Measurements from ENCODE around the gene NRTN.

The NRTN gene

DNA sequence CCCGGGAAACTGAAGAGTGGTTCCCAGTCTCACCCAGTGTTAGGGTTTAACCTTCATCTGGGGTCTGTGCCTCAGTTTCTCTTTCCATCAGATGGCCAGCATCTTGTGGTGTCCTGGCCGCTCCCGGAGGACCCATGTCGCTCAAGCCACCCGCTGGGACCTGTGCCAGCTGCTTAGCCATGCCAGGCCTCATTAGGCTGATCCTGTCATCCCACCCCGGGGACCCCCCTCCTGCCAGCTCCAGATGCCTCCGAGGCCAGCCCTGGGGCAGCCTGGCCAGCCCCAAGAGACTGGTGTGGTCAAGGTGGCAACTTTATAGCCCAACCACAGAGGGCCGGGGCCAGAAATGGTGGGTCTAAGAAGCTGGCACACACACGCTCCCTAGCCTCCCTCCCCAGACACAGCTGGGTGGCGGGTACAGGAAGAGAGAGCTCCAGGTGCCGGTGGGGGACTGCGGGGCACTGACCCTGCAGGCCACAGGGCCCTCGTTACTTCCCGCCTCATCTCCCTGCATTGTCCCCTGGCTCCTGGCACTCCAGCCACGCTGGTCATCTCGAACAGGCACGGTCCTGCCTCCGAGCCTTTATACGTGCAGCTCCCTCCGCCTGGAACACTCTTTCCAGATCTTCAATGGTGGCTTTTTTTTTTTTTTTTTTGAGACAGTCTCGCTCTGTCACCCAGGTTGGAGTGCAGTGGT lies 3.4 kb downstream of the NRTN start:
- H3K27ac ChIP-seq (replicated peaks) = no peak overlapping the region
- DNase-seq (ENCODE audit: low read depth in 1 of 2, low spot score in 1 of 2) = no peak
- H3K4me3 ChIP-seq (replicated peaks; ENCODE audit: insufficient read depth, low read length) = no peak overlapping the region
- TF ChIP-seq GABPA (IDR thresholded peaks at IDR 0.05; ENCODE audit: low read depth) (no peak), POLR2AphosphoS5 (IDR thresholded peaks at IDR 0.05; ENCODE audit: low read depth) (no peak), SPI1 (IDR thresholded peaks at IDR 0.05; ENCODE audit: borderline replicate concordance, low read depth) (no peak)
- peaks cover 22% of the 10 kb centered on the region for H3K27me3 ChIP-seq (ENCODE audit: insufficient read depth, poor library complexity, severe bottlenecking)

DNA sequence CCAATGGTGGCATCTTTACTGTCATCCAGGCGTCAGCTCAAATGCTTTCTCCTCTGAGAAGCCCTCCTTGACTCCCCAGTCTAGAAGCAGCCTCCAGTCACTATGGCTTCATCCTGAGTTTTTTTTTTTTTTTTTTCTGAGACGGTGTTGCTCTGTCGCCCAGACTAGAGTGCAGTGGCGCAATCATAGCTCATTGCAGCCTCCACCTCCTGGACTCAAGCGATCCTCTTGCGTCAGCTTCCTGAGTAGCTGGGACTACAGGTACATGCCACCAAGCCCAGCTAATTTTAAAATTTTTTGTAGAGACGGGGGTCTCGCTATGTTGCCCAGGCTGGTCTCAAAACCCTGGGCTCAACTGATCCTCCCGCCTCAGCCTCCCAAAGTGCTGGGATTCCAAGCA lies 4.2 kb downstream of the NRTN start:
- TF ChIP-seq GABPA (IDR thresholded peaks at IDR 0.05; ENCODE audit: low read depth) (no peak), SPI1 (IDR thresholded peaks at IDR 0.05; ENCODE audit: borderline replicate concordance, low read depth) (no peak), REST (IDR thresholded peaks at IDR 0.05; ENCODE audit: insufficient replicate concordance, low read depth) (no peak), POLR2AphosphoS5 (IDR thresholded peaks at IDR 0.05; ENCODE audit: low read depth) (no peak)
- TF ChIP-seq, protein P1, sequence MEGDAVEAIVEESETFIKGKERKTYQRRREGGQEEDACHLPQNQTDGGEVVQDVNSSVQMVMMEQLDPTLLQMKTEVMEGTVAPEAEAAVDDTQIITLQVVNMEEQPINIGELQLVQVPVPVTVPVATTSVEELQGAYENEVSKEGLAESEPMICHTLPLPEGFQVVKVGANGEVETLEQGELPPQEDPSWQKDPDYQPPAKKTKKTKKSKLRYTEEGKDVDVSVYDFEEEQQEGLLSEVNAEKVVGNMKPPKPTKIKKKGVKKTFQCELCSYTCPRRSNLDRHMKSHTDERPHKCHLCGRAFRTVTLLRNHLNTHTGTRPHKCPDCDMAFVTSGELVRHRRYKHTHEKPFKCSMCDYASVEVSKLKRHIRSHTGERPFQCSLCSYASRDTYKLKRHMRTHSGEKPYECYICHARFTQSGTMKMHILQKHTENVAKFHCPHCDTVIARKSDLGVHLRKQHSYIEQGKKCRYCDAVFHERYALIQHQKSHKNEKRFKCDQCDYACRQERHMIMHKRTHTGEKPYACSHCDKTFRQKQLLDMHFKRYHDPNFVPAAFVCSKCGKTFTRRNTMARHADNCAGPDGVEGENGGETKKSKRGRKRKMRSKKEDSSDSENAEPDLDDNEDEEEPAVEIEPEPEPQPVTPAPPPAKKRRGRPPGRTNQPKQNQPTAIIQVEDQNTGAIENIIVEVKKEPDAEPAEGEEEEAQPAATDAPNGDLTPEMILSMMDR (IDR thresholded peaks at IDR 0.05; ENCODE audit: insufficient read depth, low read length) = no peak
- peak; percentile 62 to 87 for DNase-seq (ENCODE audit: low read depth in 1 of 2, low spot score in 1 of 2)
- Histone ChIP-seq H3K4me3 (replicated peaks; ENCODE audit: insufficient read depth, low read length) (no peak overlapping the region), H3K27ac (replicated peaks) (no peak overlapping the region; the same call in 1 of the 2 replicates), H3K27me3 (ENCODE audit: insufficient read depth, poor library complexity, severe bottlenecking) (peaks cover 21% of the 10 kb centered on the region)

GRCh38 chr19:5809469-5809868 lies 4.6 kb downstream of the NRTN start:
- Histone ChIP-seq H3K27me3 (ENCODE audit: insufficient read depth, poor library complexity, severe bottlenecking) (peaks cover 17% of the 10 kb centered on the region), H3K4me3 (replicated peaks; ENCODE audit: insufficient read depth, low read length) (no peak overlapping the region), H3K27ac (replicated peaks) (peak overlapping the region; percentile 23; the same call in 1 of the 2 replicates)
- TF ChIP-seq, protein P1 (IDR thresholded peaks at IDR 0.05; ENCODE audit: insufficient read depth, low read length) = no peak
- TF ChIP-seq SPI1 (IDR thresholded peaks at IDR 0.05; ENCODE audit: borderline replicate concordance, low read depth) (no peak), POLR2AphosphoS5 (IDR thresholded peaks at IDR 0.05; ENCODE audit: low read depth) (no peak), REST (IDR thresholded peaks at IDR 0.05; ENCODE audit: insufficient replicate concordance, low read depth) (no peak), GABPA (IDR thresholded peaks at IDR 0.05; ENCODE audit: low read depth) (no peak)
- no peak for DNase-seq (ENCODE audit: low read depth in 1 of 2, low spot score in 1 of 2)

DNA sequence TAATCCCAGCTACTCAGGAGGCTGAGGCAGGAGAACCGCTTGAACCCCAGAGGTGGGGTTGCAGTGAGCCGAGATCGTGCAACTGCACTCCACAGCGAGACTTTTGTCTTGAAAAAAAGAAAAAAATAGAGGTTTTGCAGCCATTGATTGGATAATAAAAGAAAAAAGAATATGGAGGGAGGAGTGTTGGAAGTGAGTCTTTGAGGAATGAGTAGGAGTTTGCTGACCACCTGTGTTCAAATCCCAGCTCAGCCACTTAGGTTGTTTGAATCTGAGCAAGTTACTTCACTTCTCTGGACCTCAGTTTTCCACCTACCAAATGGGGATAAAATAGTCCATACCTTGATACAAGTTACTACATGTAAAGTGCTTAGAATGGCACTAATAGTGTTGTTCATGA lies 6.2 kb downstream of the NRTN start:
- no peak overlapping the region for H3K4me3 ChIP-seq (replicated peaks; ENCODE audit: insufficient read depth, low read length)
- H3K27me3 ChIP-seq (ENCODE audit: insufficient read depth, poor library complexity, severe bottlenecking) = peaks cover 9% of the 10 kb centered on the region
- TF ChIP-seq, protein P1 (IDR thresholded peaks at IDR 0.05; ENCODE audit: insufficient read depth, low read length) = no peak
- TF ChIP-seq REST (IDR thresholded peaks at IDR 0.05; ENCODE audit: insufficient replicate concordance, low read depth) (no peak), GABPA (IDR thresholded peaks at IDR 0.05; ENCODE audit: low read depth) (no peak), POLR2AphosphoS5 (IDR thresholded peaks at IDR 0.05; ENCODE audit: low read depth) (no peak), SPI1 (IDR thresholded peaks at IDR 0.05; ENCODE audit: borderline replicate concordance, low read depth) (no peak)
- no peak overlapping the region for H3K27ac ChIP-seq (replicated peaks)
- no peak for DNase-seq (ENCODE audit: low read depth in 1 of 2, low spot score in 1 of 2)
